HG03457 (cell line): ENCODE measurements around the gene YAP1.

Source experiments
- ATAC-seq: cut with Tn5 transposase; IDR thresholded peaks from one replicate; pipeline ENCODE4 v1.9.1; 2021; ENCODE audit warnings: moderate number of reproducible peaks; ENCODE audit not compliant: unreplicated experiment

Gene YAP1

GRCh38 chr11:102155676-102156075 is 45.4 kb downstream of the YAP1 start:
- no peak for ATAC-seq

DNA sequence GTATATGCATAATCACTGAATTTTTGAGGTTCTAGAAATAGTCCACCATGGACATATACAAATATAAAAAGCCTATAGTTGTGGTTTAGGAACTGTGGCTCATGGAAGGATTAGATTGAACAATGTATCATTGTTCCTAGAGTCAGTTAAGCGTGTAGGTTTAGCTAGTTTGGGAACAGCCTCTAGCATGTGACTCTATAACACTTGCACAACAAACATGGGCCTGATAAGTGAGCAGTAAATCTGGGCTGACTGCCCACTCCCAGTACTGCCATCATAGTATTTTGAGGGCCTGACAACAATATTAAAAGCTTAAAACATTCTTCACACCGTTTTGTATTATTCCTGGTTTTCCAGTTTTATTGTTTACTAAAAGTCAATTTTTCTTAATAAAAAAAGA is 47.0 kb downstream of the YAP1 start:
- ATAC-seq: no peak

GRCh38 chr11:102158164-102158735 is 48.0 kb downstream of the YAP1 start:
- ATAC-seq: no peak

DNA sequence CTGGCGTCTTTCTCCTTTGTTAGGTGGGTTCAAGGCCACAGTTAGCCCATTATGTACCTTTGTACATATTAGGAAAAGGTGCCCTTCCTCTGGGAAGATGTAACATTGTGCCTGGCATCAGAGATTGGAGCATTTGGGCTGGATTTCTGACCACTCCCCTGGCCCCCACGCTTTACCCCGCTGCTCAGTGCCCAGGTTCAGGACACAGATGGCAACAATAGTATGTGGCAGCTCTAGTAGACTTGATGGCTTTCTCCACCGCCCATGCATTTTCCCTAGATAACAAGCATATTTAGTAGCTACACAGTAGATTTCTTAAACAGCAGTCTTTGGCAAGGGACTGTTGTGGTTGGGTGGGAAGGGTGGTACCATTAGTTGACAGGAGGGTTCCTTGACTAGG is 53.1 kb downstream of the YAP1 start:
- no peak for ATAC-seq

- no peak for ATAC-seq
Measured at GRCh38 chr11:102166175-102167064, 56.2 kb downstream of the YAP1 start.

DNA sequence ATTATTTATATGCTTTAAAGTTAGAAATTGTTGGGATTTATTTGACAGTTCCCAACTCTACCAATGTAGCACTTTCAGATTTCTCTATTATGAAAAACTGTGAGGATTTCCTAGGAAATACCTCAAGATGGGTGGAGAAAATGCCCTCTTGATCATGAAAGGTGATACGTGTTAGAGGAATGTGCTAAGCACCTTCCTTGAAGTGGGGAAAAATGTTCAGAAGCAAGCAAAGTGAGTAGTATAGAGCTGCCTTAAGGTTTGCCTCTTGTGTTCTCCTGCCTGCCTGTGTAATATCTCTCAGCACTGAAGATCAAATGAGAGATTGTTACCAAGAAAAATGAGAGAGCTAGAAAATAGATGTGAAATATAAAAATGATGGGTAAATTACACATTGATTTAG is 58.2 kb downstream of the YAP1 start:
- ATAC-seq: no peak

GRCh38 chr11:102171101-102171500 is 60.9 kb downstream of the YAP1 start:
- no peak for ATAC-seq

DNA sequence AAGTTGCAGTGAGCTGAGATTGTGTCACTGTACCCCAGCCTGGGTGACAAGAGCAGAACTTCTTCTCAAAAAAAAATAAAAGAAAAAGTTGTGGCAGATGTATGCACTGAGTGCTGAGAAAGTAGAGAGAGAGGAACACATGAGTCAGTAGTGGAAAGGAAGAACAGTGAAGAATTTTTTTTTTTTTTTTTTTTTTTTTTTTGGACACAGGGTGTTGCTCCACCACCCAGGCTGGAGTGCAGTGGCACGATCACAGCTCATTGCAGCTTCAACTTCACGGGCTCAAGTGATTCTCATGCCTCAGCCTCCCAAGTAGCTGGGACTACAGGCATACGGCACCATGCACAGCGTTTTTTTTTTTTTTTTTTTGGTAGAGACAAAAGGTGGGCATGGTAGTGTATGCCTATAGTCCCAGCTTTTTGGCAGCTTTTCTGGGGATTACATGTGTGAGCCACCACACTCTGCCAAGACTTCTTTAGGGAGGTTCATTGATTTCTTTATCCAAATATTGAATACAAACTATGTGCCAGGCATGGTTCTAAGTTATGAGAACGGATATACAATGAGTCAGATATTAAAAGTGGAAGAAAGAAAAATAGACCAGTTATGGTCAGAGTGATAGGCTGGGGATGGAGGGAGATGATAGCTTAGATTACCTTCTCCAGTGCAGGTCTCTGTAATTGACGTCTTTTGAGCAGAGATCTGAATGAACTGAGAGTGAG is 62.0 kb downstream of the YAP1 start:
- ATAC-seq: no peak

- ATAC-seq: no peak
Measured at GRCh38 chr11:102177126-102177525, 66.9 kb downstream of the YAP1 start.

DNA sequence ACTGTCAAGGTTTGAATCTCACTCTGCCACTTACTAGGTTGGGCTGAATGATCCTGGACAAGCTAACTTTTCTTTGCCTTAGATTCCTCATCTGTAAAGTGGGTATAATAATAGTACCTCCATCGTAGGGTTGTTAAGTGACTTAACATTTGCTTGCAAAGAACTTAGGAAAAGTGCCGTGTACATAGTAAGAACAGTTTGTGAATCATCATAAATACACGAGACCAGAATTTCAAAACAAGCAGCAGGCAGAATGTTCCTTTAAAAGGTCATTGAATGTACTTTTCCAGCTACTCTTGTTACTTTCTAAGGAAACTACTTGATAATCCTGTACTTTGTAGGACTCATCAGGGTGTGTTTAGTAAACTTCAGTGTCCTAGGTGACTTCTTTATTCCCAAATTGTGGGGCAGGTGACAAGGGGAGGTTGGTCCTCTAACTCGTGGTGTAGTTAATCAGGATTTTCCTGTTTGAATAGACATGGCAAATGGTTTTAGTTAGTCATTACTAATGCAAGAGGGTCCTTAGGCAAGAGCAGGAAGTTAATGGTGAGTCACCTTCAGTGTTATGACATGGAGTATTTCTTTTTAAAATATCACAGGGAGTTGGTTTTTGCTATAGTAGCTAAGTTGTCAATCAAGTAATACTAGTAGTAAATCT is 67.9 kb downstream of the YAP1 start:
- no peak for ATAC-seq

GRCh38 chr11:102179371-102179770 is 69.1 kb downstream of the YAP1 start:
- ATAC-seq: no peak

DNA sequence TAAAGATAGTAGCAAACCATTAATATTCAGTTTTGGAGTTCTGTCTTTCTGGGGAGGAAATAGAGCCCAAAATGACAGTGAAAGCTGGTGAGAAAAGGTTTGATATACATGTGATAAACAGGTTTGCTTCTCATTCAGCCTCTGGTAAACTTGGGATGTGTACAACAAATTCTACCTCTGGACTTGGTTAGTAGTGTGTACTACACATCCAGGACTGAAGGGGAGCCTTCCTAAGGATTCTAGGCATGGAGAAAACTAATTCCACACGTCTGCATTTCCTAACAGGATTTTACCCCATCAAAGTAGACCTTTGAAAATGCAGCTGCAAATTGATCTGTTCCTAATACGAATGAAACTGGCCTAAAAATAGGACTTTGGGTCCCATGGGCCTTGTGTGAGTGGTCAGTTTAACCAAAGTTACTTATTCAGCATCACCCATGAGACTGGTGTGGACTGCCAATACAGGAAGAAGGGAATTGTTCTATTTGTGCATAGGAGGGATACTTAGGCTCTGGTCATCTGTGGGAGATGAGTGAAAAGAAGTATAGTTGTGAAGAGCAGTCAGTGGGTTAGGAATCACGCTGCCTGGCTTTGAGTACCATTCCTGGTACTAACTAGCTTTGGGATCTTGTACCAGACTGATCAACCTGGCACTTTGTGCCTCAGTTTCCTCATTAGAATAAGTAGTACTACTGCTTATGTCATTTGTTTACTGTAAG is 74.2 kb downstream of the YAP1 start:
- no peak for ATAC-seq

- no peak for ATAC-seq
Measured at GRCh38 chr11:102186551-102187191, 76.4 kb downstream of the YAP1 start.

DNA sequence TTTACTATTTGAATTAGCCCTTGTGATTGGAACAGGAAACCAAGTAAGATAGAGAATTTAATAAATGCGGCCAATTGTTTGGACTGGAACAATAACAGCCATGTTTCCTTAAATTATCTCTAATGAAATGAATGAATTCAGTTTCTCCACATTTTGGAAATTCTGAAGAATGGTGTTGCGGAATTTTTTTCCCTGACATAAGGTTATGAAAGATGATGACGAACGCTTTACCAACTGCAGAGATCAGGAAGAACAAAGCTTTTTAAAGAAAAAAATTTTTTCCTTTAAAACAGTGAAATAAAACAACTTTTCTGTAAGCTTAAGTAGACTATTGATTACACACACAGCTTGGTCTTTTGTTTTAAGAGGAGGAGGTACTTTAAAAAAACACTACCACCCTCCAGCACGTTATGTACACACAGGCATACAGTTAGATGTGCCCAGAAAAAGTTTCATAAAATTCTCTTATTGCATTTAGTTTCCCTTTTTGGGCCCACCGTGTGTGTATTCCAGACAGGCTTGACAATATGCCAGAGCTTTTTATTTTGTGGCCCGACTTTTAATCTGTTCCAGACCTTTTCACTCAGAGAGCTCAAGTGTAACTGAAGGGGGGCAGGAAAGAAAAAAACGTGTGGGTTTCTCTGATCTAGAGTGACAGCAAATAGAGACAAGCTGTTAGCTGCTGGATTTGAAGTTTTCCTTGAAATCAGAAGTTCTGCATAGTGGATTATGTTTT is 77.3 kb downstream of the YAP1 start:
- ATAC-seq: no peak

DNA sequence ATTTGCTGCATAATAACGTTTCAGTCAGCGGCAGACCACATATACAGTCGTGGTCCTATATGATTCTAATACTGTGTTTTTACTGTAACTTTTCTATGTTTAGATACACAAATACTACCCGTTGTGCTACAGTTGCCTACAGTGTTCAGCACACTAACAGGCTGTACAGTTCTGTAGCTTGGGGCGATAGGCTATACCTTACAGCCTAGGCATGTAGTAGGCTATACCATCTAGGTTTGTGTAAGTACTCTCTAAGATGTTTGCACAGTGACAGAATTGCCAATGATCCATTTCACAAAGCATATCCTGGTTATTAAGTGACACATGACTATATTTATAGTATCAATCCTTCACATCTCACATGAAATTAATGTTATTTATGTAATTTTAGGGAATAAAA is 78.2 kb downstream of the YAP1 start:
- no peak for ATAC-seq

- no peak for ATAC-seq
Measured at GRCh38 chr11:102191832-102192231, 81.6 kb downstream of the YAP1 start.

DNA sequence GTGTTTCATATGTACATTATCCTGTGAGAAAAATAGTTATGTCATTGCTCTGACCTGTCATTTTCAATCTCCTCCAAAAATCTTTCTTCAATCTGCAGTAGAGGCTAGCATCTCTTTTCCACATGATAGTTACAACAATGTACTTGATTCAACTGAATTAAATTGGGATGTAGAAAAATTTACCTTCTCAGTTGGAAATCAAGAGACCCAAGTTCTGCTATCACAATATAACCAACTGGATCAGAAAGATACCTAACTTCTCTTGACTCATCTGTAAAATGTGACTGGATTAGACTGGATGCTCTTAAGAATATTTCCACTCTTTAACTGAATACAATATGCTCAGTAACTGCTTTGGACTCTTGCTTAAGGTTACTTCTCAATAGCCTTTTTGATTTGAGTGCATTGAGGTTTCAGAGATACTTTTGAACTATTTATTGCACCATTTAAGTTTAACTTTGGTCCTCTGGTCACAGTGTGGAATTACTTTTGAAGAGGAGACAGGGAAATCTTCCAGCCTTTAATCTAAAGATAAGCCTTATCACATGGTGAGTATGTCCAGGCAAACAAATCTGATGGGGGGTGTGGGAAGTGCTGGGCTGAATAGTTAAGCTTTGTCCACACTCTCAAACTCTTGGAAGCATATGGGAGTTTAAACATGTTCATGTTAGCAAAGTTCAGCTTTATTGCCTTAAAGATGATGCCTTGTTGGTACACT is 82.3 kb downstream of the YAP1 start:
- no peak for ATAC-seq

- no peak for ATAC-seq
Measured at GRCh38 chr11:102194257-102194656, 84.0 kb downstream of the YAP1 start.

DNA sequence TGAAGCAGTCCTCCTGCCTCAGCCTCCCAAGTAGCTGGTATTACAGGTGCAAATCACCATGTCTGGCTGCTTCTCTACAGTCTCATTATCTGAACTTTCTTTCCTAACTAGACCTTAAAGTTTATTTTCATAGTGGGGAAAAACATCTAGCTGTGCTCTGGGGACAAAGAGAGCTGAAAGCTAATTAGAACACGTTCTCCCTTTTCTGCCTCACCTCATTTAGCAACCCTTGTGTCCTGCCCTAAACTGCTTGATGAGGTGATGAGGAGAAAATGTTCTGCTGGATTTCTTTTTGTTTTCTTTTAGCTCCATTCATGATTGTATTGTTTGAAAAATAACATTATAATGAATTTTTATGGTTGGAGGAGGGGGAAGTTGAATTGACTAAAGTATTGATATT is 84.7 kb downstream of the YAP1 start:
- ATAC-seq: no peak
